NCI-H2227 treated with DMSO at 0.1 percent for 48 hours (cell line): ENCODE data around the gene OR4K13.

Experiments used
- DNase-seq: peaks from one replicate; lab custom pipeline; 2025; lab: John Stamatoyannopoulos, UW

Gene OR4K13, protein sequence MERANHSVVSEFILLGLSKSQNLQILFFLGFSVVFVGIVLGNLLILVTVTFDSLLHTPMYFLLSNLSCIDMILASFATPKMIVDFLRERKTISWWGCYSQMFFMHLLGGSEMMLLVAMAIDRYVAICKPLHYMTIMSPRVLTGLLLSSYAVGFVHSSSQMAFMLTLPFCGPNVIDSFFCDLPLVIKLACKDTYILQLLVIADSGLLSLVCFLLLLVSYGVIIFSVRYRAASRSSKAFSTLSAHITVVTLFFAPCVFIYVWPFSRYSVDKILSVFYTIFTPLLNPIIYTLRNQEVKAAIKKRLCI

GRCh38 chr14:20035938-20036337 is at the start of gene OR4K13:
Gene OR4K13, minus strand, starts transcription at chr14:20036038. Its CDS starts 1,280 bp downstream, at chr14:20034758.
- no peak for DNase-seq

GRCh38 chr14:20059745-20060144 is 23.9 kb upstream of the OR4K13 start, which contains the start of gene OR4L1:
Gene OR4L1, plus strand, starts transcription at chr14:20060045. Its CDS starts 0 bp downstream, at chr14:20060045.
- no peak for DNase-seq

DNA sequence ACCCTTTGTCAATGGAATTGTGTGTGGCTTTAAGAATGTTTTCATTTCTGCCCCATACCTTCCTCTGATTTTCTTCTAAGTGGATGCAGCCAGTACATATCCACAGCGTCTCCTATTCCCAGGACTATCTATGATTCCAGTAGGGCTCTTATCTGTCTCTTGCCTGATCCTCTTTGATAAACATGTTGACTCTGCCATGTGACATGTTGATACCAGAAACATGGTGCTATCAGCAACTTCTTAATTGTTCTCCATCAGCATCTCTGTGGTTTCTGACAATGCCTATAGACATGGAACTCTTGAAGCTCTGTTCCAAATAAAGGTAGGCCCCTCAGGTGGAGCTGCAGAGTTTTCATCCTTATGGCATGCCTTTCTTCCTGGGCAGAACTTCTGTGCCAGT is 12.4 kb upstream of the OR4K13 start:
- no peak for DNase-seq

- no peak for DNase-seq
Observed at GRCh38 chr14:20044243-20044642, 8.4 kb upstream of the OR4K13 start.

- DNase-seq: no peak
Observed at GRCh38 chr14:20035449-20035848, 389 bp downstream of the OR4K13 start.

DNA sequence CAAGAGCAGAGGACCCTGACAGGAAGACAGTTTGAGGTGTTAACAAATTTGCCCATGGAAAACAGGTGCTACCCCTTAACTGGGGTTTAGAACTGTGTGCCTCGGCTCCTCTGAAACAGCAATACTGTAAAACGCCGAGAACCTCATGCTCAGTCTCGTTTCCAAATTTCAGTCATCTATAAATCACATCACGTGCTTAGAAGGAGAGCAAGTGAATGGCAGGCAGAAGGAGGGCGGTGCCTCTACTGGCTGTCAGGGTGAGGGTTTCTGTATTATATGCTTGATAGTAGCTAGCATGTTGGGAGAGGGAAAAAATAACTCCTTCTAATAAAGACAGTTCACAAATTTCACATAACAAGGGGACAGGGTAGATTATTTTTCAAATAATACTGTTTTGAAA is 4.8 kb downstream of the OR4K13 start:
- no peak for DNase-seq

DNA sequence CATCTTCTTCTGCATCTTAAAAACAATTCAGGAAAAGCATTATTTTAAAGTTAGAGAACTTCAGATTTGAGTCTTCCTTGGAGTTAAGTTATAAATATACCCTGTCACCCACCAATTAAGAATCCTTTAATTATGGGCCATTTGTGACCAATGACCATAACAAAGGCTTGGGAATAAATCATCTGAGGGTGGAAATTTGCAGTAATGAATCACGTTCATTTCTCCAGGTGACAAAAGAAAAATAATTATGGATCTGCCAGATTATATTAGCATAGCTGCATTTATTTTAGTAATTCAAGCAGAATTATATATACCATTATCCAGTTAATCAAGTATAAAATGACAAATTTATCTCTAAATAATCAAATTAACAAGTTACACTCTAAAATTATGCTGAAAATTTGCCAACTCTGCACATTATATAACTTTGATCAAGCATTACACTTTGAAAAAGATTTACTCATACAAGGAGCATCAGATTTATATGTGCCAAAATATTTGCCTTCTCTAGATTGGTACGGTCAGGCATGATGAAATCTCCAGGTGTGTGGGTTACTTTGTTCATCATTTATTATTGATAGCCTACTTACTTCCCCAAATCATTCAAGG is 16.5 kb downstream of the OR4K13 start, which contains the start of gene OR4K14:
Gene OR4K14 (minus strand): TSS at position 51 of the 609 bp plus-strand sequence. CDS start 4,114 bp downstream, outside the sequence.
- DNase-seq: no peak

- DNase-seq: no peak
Observed at GRCh38 chr14:20008156-20008555, 27.7 kb downstream of the OR4K13 start.

DNA sequence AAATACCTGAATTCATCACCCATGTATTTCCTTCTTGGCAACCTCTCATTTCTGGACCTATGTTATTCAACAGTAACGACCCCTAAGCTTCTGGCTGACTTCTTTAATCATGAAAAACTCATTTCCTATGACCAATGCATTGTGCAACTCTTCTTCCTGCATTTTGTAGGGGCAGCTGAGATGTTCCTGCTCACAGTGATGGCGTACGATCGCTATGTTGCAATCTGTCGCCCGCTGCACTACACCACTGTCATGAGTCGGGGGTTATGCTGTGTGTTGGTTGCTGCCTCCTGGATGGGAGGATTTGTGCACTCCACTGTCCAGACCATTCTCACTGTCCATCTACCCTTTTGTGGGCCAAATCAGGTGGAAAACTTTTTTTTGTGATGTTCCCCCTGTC is 33.5 kb downstream of the OR4K13 start:
- no peak for DNase-seq

DNA sequence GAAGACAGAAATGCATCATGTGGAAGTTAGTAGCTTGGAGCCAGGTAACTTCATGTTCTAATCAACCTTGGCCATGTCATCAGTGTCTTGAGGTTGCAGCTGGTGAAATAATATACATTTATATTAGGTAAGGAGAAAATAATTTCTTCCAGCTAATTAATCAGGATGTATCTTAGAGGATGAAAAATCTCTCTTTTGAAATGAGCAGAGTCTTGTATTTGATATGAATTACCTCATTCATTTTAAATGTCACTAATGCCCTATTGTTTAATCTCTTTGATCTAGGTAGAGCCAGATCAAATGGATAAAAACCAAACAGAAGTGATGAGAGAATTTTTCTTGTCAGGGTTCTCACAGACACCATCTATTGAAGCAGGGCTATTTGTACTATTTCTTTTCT is 34.0 kb downstream of the OR4K13 start, which contains the start of gene OR4Q2:
Gene OR4Q2 (plus strand): TSS at position 301 of the 400 bp plus-strand sequence.
- DNase-seq: no peak

GRCh38 chr14:19993438-19993837 is 42.4 kb downstream of the OR4K13 start:
- DNase-seq: no peak
